Measurements from ENCODE around the gene ZNF184. TPM values are rescaled to one million over a fixed set of nuclear protein-coding genes. Genes with fewer than 3 reads are reported as not detected.
A peak's percentile ranks its signal among the peaks of the same experiment; 100 is the strongest.

The ZNF184 gene
- total and polyA plus RNA-seq, 9 of the 15 experiments (the other 6 are each of a cell fraction or from before 2014, with no cell fraction given): 7.6 to 22.2 (median 12.8) TPM

DNA sequence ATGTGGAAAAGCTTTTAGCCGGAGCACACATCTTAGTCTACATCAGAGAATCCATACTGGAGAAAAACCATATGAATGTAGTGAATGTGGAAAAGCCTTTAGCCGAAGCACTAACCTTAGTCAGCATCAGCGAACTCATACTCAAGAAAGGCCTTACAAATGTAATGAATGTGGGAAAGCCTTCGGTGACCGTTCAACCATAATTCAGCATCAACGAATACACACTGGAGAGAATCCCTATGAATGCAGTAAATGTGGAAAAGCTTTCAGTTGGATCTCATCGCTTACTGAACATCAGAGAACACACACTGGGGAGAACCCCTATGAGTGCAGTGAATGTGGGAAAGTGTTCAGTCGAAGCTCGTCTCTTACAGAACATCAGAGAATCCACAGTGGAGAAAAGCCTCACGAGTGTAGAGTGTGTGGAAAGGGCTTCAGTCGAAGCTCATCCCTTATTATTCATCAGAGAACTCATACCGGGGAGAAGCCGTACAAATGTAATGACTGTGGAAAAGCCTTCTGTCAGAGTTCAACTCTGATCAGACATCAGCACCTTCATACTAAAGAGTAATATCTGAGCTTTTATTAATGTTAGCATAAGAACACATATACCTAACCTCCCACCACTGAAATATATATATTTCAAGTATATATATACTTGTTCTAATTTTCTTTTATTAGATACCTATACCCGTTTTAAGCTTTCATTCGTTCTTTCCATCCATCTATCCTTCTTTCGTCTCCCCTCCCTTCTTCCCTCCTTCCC lies 71.8 kb downstream of the ZNF184 start:
- in situ Hi-C loops (cut with MboI): no loop called here
- Histone ChIP-seq H2AFZ (ENCODE audit: low read depth, low read length) (no peak overlapping the region), H3K27me3 (ENCODE audit: control insufficient read depth in 2 of 2, insufficient read depth in 2 of 2, low read length in 2 of 2) (no peaks in the 10 kb centered on the region), H3K9ac (ENCODE audit: insufficient read depth in 1 of 2, low read depth in 2 of 2, low read length in 2 of 2) (no peak overlapping the region), H3K4me3 (no peak overlapping the region), H3K36me3 (ENCODE audit: control insufficient read depth, insufficient read depth, low read length) (peaks cover 19% of the 10 kb centered on the region; the same call in 1 of the 3 replicates), H3K9me3 (replicated peaks; ENCODE audit: control insufficient read depth, insufficient read depth, low read depth, low read length) (peaks cover 15% of the 10 kb centered on the region), H3K79me2 (ENCODE audit: control insufficient read depth, insufficient read depth, low read length) (no peaks in the 10 kb centered on the region), H3K4me2 (ENCODE audit: insufficient read depth, low read length) (no peak overlapping the region), H3K9me1 (ENCODE audit: control insufficient read depth, insufficient read depth, low read length) (no peaks in the 10 kb centered on the region), H4K20me1 (replicated peaks; ENCODE audit: control insufficient read depth, insufficient read depth, low read length) (no peaks in the 10 kb centered on the region), H3K27ac (ENCODE audit: extremely low read depth, low read depth, low read length) (no peak overlapping the region), H3K4me1 (replicated peaks in 1 of 2; ENCODE audit: control insufficient read depth in 2 of 2, insufficient read depth in 2 of 2, low read length in 2 of 2) (no peaks in the 10 kb centered on the region)
- WGBS (ENCODE audit: insufficient coverage, low coverage, missing lambda C conversion rate): 72% methylated on average over 16 of the region's 16 CpGs
- no peak for FAIRE-seq
- BruUV-seq (replicated peaks): TSS peak; percentile 6
- CTCF ChIA-PET (ENCODE audit: low intra/inter-chr PET ratio): no interaction called here
- ATAC-seq: no peak
- no peak for DNase-seq (ENCODE audit: extremely low read depth in 1 of 4, low spot score in 3 of 4)
- intact Hi-C loops (cut with micrococcal nuclease): no loop called here
- POLR2A ChIA-PET: interaction anchor here (0.6 to 1.1 kb wide), 2 partner anchors 14 to 1252 kb away, joined by 3 read pairs; no protein-coding TSS in a partner anchor
- TF ChIP-seq TCFL5 (CRISPR knock-in tag; conservative IDR thresholded peaks at IDR 0.05) (no peak), ZNF318 (IDR thresholded peaks at IDR 0.05; ENCODE audit: borderline replicate concordance in 1 of 2, low read depth in 1 of 2) (no peak), NBN (IDR thresholded peaks at IDR 0.05; ENCODE audit: low read depth) (no peak), RERE (CRISPR knock-in tag; IDR thresholded peaks at IDR 0.05; ENCODE audit: borderline replicate concordance) (no peak), HLTF (IDR thresholded peaks at IDR 0.05) (no peak)
- TF ChIP-seq, protein P1, sequence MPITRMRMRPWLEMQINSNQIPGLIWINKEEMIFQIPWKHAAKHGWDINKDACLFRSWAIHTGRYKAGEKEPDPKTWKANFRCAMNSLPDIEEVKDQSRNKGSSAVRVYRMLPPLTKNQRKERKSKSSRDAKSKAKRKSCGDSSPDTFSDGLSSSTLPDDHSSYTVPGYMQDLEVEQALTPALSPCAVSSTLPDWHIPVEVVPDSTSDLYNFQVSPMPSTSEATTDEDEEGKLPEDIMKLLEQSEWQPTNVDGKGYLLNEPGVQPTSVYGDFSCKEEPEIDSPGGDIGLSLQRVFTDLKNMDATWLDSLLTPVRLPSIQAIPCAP (CRISPR knock-in tag; IDR thresholded peaks at IDR 0.05; ENCODE audit: borderline replicate concordance): no peak

Data from K562 (cell line).